Lower lobe of right lung (tissue), 2 donors: ENCODE measurements around the gene CLCF1. TPM values are rescaled to one million over a fixed set of nuclear protein-coding genes. Genes with fewer than 3 reads are reported as not detected.

ENCODE experiments used
- ATAC-seq, 2 donors: fragments of 200-7000 bp; cut with Tn5 transposase; one replicate each; pipeline ENCODE4 v1.9.1; 2020 to 2022; ENCODE audit warnings: mild to moderate bottlenecking in 2 of 2, moderate library complexity in 2 of 2
- DNase-seq: peaks from one replicate; pipeline ENCODE4 v3.0.0-alpha.2; 2020
- H3K27ac ChIP-seq: fragments of 200-600 bp; one replicate; pipeline ENCODE4 v1.8.0; 2022
- H3K27me3 ChIP-seq: fragments of 200-600 bp; one replicate; pipeline ENCODE4 v1.8.0; 2022; ENCODE audit warnings: low read depth
- H3K36me3 ChIP-seq: fragments of 200-600 bp; one replicate; pipeline ENCODE4 v1.8.0; 2022; ENCODE audit warnings: mild to moderate bottlenecking
- H3K4me1 ChIP-seq: fragments of 200-600 bp; one replicate; pipeline ENCODE4 v1.8.0; 2022
- H3K4me3 ChIP-seq: fragments of 200-600 bp; one replicate; pipeline ENCODE4 v1.8.0; 2022; ENCODE audit warnings: mild to moderate bottlenecking
- H3K9me3 ChIP-seq: fragments of 200-600 bp; one replicate; pipeline ENCODE4 v1.8.0; 2022
- intact Hi-C: fragments of 100-400 bp; cut with DNase I; formaldehyde crosslinking; loops from one replicate; pipeline ENCODE4 v1.11.0; 2022
- total RNA-seq: library from RNA; stranded (reverse); fragmentation: NEBNext Ultra II Directional; extraction: Animal tissue kit (Norgen Biotek cat#: 25700); gene quantifications from one replicate; pipeline ENCODE4 v1.2.1, GENCODE V29; 2021
- TF ChIP-seq, protein P1 (sequence below): fragments of 200-600 bp; IDR thresholded peaks from one replicate; pipeline ENCODE4 v1.8.0; 2022; ENCODE audit warnings: antibody characterized with exemption, mild to moderate bottlenecking
- donor health status: DM: no; HTN: yes; CAD: no; lungs with severe emphysema.

CLCF1 gene
- total RNA-seq, 1 donor from 2014 or later, result 3.7 TPM

DNA sequence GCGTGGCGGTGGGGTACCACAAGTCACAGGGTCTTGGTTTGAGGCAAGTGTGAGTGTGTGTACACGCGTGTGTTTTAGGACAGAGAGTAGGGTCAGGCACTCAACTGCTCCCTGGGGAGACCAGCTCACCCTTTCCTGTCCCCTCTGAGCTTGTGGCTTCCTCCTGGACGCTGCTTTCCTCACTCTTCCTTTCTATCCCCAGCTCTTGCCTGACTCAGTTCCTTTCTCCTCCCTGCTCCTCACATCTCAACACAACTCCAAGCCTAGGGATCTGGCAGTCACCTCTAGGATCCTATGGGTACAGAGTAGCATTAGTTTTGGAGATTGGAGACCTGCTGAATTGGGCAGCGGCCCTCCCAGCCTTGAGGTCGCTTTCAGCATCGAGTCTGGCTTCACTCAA is 4.1 kb downstream of the CLCF1 start:
- DNase-seq (no peak), ATAC-seq (no peak)
- Histone ChIP-seq H3K27ac (no peak overlapping the region), H3K27me3 (no peaks in the 10 kb centered on the region), H3K4me3 (no peak overlapping the region), H3K4me1 (peaks cover 77% of the 10 kb centered on the region), H3K9me3 (no peaks in the 10 kb centered on the region), H3K36me3 (peaks cover 10% of the 10 kb centered on the region)
- intact Hi-C loops, result no loop called here
- TF ChIP-seq, protein P1, sequence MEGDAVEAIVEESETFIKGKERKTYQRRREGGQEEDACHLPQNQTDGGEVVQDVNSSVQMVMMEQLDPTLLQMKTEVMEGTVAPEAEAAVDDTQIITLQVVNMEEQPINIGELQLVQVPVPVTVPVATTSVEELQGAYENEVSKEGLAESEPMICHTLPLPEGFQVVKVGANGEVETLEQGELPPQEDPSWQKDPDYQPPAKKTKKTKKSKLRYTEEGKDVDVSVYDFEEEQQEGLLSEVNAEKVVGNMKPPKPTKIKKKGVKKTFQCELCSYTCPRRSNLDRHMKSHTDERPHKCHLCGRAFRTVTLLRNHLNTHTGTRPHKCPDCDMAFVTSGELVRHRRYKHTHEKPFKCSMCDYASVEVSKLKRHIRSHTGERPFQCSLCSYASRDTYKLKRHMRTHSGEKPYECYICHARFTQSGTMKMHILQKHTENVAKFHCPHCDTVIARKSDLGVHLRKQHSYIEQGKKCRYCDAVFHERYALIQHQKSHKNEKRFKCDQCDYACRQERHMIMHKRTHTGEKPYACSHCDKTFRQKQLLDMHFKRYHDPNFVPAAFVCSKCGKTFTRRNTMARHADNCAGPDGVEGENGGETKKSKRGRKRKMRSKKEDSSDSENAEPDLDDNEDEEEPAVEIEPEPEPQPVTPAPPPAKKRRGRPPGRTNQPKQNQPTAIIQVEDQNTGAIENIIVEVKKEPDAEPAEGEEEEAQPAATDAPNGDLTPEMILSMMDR, result no peak

DNA sequence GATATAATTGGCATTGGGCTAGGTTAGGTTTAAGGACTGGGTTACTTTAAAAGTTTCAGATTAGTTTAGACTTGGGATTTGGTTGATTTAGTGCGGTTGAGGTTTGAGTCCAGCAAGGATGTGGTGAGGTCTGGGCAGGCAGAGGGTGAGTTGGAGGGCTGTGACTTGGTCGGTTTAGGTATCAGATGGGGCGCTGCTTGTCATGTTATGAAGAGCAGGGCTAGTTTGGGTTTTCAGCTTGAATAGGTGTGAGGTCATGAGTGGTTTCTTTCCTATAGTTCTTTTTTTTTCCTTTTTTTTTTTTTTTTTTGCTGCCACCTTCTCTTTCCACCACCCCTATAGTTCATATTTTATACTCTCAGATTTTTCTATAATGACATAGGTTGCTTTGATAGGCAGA is 4.8 kb downstream of the CLCF1 start:
- no peaks in the 10 kb centered on the region for H3K9me3 ChIP-seq
- peaks cover 71% of the 10 kb centered on the region for H3K4me1 ChIP-seq
- H3K27ac ChIP-seq, result no peak overlapping the region
- intact Hi-C loops, result no loop called here
- H3K4me3 ChIP-seq, result no peak overlapping the region
- no peak for ATAC-seq
- no peak for DNase-seq
- peaks cover 12% of the 10 kb centered on the region for H3K36me3 ChIP-seq
- TF ChIP-seq, protein P1, result no peak
- H3K27me3 ChIP-seq, result no peaks in the 10 kb centered on the region

DNA sequence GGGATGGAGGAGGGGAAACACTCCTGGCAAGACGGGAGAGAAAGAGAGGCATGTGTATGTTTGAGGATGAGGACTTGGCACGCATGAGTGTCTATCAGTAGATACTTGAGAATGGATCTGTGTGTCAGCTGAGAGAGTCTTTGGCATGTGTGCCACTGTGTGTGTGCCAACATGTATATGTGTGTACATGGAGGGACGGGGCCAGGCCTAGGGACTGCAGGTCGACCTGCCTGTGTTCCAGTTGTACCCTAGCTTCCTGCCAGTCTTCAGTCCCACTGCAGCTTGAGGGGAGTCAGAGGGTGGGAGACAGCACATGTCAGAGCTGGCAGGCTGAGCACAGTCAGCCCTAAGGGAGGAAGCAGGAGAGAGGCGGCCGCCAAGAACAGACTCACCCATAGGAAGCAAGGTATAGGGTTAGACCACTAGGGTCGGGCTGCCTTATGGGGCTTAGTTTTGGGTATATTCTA is 5.6 kb downstream of the CLCF1 start:
- no peak overlapping the region for H3K27ac ChIP-seq
- ATAC-seq (no peak), DNase-seq (no peak)
- intact Hi-C loops, result no loop called here
- H3K4me3 ChIP-seq, result no peak overlapping the region
- no peaks in the 10 kb centered on the region for H3K27me3 ChIP-seq
- TF ChIP-seq, protein P1, result no peak
- peaks cover 70% of the 10 kb centered on the region for H3K4me1 ChIP-seq
- H3K9me3 ChIP-seq, result no peaks in the 10 kb centered on the region
- peaks cover 12% of the 10 kb centered on the region for H3K36me3 ChIP-seq

DNA sequence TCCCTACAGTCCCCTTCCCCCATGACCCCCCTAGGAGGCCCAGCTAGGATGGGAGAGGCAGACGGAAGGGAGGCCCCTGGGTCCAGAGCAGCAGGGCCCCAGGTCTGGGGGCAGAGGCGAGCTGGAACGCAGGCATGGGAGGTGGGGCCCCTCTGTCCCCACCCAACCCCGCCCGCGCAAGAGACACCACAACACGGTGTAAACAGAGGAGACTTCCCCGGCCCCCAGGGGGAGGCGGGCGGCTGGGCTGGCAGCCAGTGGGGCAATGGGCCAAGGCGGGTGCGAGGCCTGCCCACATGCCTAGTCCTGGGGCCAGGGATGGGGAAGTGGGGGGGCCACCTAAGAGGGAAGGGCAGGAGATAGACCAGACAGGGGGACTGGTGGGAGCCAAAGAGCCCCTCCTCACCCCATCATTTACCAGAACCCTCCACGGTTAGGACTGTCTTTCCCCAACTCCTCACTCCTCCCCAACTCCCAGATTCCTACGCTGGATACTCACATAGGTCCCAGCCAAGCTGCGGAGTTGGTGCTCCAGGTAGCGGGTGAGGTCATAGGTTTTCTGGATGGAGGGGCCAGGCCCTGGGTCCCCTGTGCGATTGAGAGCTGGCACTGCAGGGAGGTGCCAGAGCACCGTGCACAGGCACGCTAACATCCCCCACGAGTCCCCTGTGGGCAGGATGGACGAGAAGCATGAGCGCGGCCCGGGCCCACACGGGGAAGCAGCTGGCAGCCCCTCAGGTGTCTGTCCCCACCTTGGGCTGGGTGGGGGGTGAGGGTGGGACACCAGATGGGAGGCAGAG is 6.2 kb downstream of the CLCF1 start:
- no peaks in the 10 kb centered on the region for H3K27me3 ChIP-seq
- peaks cover 12% of the 10 kb centered on the region for H3K36me3 ChIP-seq
- peak overlapping the region; percentile 8 for H3K4me3 ChIP-seq
- peak overlapping the region; percentile 38 for H3K27ac ChIP-seq
- H3K4me1 ChIP-seq, result peaks cover 68% of the 10 kb centered on the region
- DNase-seq (no peak), ATAC-seq (peak; percentile 13 to 23)
- H3K9me3 ChIP-seq, result no peaks in the 10 kb centered on the region
- intact Hi-C loops, result no loop called here
- TF ChIP-seq, protein P1, result no peak

DNA sequence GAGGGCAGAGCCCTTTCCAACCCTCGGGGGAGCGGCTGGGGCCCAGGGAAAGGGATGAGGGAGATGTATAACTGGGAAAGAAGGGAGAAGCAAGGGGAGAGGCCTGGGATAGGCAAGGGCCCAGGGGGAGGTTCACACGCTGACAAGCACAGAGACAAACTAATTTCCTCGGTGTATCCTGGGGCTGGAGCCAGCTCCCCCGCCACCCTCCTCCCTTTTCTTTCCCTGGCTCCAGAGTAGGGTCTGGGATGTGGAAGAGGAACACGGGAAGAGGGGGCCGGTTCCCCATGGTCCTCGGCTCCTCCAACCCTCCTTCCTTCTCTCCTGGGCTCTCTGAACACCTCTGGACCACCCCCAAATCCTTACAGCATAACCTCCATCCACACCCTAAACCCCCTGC is 6.9 kb downstream of the CLCF1 start:
- no peaks in the 10 kb centered on the region for H3K9me3 ChIP-seq
- ATAC-seq, result no peak
- no peak for DNase-seq
- H3K4me1 ChIP-seq, result peaks cover 62% of the 10 kb centered on the region
- TF ChIP-seq, protein P1, result no peak
- H3K36me3 ChIP-seq, result peaks cover 12% of the 10 kb centered on the region
- H3K27me3 ChIP-seq, result no peaks in the 10 kb centered on the region
- H3K27ac ChIP-seq, result peak overlapping the region; percentile 38
- intact Hi-C loops, result no loop called here
- H3K4me3 ChIP-seq, result peak overlapping the region; percentile 8
